ENCODE measurements around the gene LARP4.
A peak's percentile ranks its signal among the peaks of the same experiment; 100 is the strongest.
"Not testable (repeated sequence)": the region's sequence is repeated elsewhere in the genome, so short reads cannot be mapped to it uniquely, and the experiment has no call there.

The LARP4 gene

GRCh38 chr12:50401500-50402081, 906 bp downstream of the LARP4 start:
- peak; percentile 71 for DNase-seq (ENCODE audit: low spot score)

DNA sequence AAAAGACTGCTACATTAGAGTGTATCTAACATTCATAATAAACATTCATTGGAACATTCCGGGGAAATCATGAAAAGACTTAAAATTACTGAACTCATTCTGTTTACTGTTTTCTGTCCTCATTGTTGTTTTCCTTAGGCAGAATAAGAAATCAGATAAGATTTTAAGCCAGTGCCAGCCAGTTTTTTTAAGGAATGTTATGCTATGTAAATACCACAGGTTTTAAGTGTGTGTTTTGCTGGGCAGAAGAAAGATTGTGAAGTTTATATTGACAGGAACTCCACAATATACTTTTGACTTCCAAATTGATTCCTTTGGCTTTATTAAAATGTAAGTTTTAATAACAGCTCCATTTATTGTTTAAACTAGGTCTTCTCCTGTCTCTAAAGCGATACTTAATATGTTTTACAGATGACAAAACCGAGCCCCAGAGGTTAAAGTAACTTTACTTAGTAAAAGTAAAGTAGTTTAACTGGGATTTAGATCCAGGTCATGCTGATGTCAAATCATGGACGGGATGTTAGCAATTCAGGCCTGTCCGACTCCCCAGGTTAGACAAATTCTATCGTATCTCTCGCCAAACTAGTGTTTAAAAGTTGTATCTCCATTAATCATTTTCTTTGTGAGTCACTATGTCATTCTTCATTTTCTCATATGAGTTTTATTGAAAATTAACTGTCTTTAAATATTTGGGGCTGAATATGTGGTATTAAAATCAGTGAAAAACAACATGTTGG, 1.7 kb downstream of the LARP4 start:
- no peak for DNase-seq (ENCODE audit: low spot score)

- DNase-seq (ENCODE audit: low spot score) = no peak
These were observed 2.3 kb downstream of the LARP4 start for GRCh38 chr12:50403001-50403440.

- DNase-seq (ENCODE audit: low spot score) = no peak
These were observed 3.6 kb downstream of the LARP4 start for GRCh38 chr12:50404307-50404706.

GRCh38 chr12:50411051-50411660, 10.5 kb downstream of the LARP4 start:
- DNase-seq (ENCODE audit: low spot score) = no peak

GRCh38 chr12:50415899-50416479, 15.3 kb downstream of the LARP4 start:
- DNase-seq (ENCODE audit: low spot score) = no peak

DNA sequence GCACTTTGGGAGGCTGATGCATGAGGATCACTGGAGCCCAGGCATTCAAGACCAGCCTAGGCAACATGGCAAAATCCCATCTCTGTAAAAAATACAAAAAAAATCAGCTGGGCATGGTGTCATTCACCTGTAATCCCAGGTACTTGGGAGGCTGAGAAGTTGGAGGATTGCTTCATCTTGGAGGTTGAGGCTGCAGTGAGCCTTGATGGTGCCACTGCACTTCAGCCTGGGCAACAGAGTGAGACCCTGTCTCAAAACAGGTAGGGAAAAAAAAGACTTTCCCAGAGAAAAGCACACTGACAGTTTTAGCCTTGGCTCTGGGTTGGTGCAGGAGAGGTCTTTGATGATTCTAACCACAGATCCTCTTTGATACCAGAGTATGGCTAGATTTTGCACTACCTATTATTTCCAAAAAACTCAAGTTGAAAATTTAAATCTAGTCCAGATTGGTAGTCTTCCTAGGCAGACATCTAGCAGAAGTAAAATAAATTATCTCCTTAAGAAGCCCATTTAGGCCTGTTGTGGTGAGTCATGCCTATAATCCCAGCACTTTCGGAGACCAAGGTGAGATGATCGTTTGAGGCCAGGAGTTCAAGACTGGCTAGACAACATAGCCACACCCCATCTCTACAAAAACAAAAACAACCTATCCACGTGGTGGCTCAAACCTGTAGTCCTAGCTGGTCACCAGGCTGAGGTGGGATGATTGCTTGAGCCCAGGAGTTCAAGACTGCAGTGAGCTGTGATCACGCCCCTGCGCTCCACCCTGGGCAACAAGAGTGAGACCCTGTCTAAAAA, 18.6 kb downstream of the LARP4 start:
- DNase-seq (ENCODE audit: low spot score) = no peak

GRCh38 chr12:50422855-50423254, 22.2 kb downstream of the LARP4 start:
- not testable (repeated sequence) for DNase-seq (ENCODE audit: low spot score)

DNA sequence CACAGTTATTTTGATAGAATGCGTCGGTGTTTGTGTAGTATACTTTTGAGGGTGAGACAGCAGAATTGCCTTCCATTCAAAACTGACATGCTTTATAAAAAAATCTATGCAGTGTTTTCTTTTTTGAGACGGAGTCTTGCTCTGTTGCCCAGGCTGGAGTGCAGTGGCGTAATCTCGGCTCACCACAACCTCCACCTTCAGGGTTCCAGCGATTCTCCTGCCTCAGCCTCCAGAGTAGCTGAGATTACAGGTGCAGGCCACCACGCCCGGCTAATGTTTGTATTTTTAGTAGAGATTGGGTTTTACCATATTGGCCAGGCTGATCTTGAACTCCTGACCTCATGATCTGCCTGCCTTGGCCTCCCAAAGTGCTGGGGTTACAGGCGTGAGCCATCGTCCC, 22.7 kb downstream of the LARP4 start:
- not testable (repeated sequence) for DNase-seq (ENCODE audit: low spot score)

- no peak for DNase-seq (ENCODE audit: low spot score)
These were observed 25.0 kb downstream of the LARP4 start for GRCh38 chr12:50425589-50426258.

GRCh38 chr12:50431656-50432055, 31.0 kb downstream of the LARP4 start:
- DNase-seq (ENCODE audit: low spot score) = not testable (repeated sequence)

DNA sequence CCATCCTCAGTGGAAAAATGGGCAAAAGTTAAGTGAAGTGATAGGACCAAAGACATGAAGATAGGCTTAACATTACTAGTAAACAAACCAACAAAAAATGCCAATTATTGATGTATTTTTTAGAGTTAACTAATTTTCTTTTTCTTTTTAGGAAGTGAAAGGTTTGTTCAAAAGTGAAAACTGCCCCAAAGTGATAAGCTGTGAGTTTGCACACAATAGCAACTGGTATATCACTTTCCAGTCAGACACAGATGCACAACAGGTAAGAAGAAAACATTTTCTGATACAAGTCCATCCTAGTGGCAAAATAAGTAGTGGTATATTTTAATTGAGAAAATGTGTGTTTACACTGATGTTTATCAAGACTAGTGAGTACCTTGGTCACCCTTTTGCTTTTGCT, 39.6 kb downstream of the LARP4 start:
- no peak for DNase-seq (ENCODE audit: low spot score)

DNA sequence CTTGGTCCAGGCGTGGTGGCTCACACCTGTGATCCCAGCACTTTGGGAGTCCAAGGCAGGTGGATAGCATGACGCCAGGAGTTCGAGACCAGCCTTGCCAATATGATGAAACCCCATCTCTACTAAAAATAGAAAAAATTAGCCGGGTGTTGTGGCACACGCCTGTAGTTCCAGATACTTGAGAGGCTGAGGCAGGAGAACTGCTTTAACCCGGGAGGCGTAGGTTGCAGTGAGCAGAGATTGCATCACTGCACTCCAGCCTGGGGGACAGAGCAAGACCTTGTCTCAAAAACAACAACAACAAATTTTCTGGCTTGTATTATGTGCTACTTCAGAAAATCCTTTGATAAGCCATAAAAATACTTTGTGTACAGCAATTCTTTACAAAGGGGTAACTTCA, 41.1 kb downstream of the LARP4 start:
- no peak for DNase-seq (ENCODE audit: low spot score)

DNA sequence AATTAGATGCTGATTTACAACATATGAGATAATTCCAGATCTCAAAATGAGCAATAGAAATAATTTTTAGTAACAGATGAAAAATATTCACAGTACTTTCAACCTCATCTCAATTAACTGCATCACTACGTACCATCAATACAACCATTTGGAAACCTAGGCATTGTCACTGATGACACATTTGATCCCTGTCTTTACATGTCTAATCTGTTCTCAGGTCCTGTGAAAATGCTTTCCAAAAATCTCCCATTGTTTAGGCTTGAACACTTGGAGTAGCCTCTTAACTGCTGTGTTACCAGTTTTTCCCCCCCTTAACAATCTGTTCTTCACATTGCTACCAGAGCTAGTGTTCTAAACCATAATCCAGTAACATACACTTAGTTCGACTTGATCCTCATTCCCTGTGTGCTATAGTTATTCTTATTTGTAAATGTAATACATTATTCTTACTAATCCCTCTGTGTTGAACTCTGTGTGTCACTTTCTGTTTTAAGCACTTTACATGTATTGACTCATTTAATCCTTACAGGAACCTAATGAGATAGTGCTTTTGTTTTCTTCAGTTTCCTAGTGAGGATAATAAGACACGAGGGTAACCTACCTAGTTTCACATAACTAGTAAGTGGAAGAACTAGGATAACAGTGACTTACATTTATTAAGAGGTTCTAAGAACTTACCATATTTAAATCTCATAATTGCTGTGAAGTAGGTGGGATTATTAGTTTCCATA, 41.7 kb downstream of the LARP4 start:
- DNase-seq (ENCODE audit: low spot score) = no peak

GRCh38 chr12:50449671-50450070, 49.0 kb downstream of the LARP4 start:
- not testable (repeated sequence) for DNase-seq (ENCODE audit: low spot score)

- no peak for DNase-seq (ENCODE audit: low spot score)
These were observed 52.1 kb downstream of the LARP4 start for GRCh38 chr12:50452795-50453194.

- DNase-seq (ENCODE audit: low spot score) = no peak
These were observed 53.2 kb downstream of the LARP4 start for GRCh38 chr12:50453872-50454271.

- no peak for DNase-seq (ENCODE audit: low spot score)
These were observed 57.9 kb downstream of the LARP4 start for GRCh38 chr12:50458606-50459005.

GRCh38 chr12:50467439-50467838, 66.8 kb downstream of the LARP4 start:
- DNase-seq (ENCODE audit: low spot score) = no peak

DNA sequence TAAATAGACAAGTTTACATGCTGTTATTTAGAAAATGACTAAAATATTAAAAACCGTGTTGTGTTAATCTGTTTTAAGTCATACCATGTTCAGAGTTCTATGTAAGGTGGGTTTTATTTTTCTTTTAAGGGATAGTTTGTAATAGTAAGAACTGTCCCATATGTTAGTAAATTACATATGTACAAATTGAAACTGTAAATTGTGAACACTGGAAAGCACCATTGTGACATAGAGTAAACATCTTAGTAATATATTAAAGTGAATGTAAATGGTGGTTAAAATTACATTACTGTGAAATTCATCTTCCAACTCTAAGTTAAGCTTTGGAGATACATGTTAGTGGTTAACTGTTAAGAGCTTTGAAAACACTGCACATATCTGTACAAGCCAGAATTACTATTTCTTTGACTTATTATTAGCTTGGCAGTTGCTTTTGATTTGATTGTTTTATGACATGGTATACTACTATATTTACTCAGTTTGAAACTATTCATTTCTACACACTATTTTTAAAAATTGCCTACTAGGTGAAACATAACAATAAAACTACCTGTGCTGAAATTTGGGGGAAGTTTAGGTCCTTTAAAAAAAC, 76.7 kb downstream of the LARP4 start:
- DNase-seq (ENCODE audit: low spot score) = no peak

GRCh38 chr12:50482571-50482970, 81.9 kb downstream of the LARP4 start:
- DNase-seq (ENCODE audit: low spot score) = no peak
